ENCODE measurements around the gene TMEM119. TPM values are rescaled to one million over a fixed set of nuclear protein-coding genes. Genes with fewer than 3 reads are reported as not detected.

TMEM119 gene
- total RNA-seq, 4 donors from 2014 or later, result 2.3 to 5.9 (median 4.5) TPM

- no peak for ATAC-seq
- Histone ChIP-seq H3K9me3 (no peaks in the 10 kb centered on the region), H3K27ac (no peak overlapping the region), H3K27me3 (peaks cover 5% of the 10 kb centered on the region), H3K4me1 (peaks cover 0 to 16% (median 13%) of the 10 kb centered on the region in 3 donors), H3K4me3 (no peak overlapping the region), H3K36me3 (no peaks in the 10 kb centered on the region)
- WGBS, 2 donors (ENCODE audit: low coverage in 1 of 2), result 82 to 92% methylated on average over 5 to 6 of the region's 8 CpGs
- no peak for TF ChIP-seq POLR2A (IDR thresholded peaks at IDR 0.05)
- TF ChIP-seq CTCF (IDR thresholded peaks at IDR 0.05), result no peak
Measured at GRCh38 chr12:108627134-108627920, 29.4 kb upstream of the TMEM119 start.

- TF ChIP-seq CTCF (IDR thresholded peaks at IDR 0.05) (no peak), EP300 (IDR thresholded peaks at IDR 0.05) (no peak), POLR2A (IDR thresholded peaks at IDR 0.05) (no peak), POLR2AphosphoS5 (IDR thresholded peaks at IDR 0.05) (no peak)
- ATAC-seq, result no peak
Measured at GRCh38 chr12:108625228-108625627, 27.3 kb upstream of the TMEM119 start.

GRCh38 chr12:108623577-108623976 is 25.7 kb upstream of the TMEM119 start:
- no peak for TF ChIP-seq POLR2A (IDR thresholded peaks at IDR 0.05)
- TF ChIP-seq EP300 (IDR thresholded peaks at IDR 0.05), result no peak
- TF ChIP-seq CTCF (IDR thresholded peaks at IDR 0.05), result no peak
- TF ChIP-seq POLR2AphosphoS5 (IDR thresholded peaks at IDR 0.05), result no peak
- no peak overlapping the region for H3K27ac ChIP-seq
- H3K4me3 ChIP-seq, result no peak overlapping the region
- no peak for ATAC-seq
- peaks cover 0 to 10% (median 0%) of the 10 kb centered on the region in 3 donors for H3K4me1 ChIP-seq
- no peaks in the 10 kb centered on the region for H3K9me3 ChIP-seq
- no peaks in the 10 kb centered on the region for H3K27me3 ChIP-seq
- WGBS, 2 donors (ENCODE audit: low coverage in 1 of 2), result no CpG with 5 or more reads among the region's 8 CpGs
- H3K36me3 ChIP-seq, result no peaks in the 10 kb centered on the region

More at GRCh38 chr12:108625228-108625627, 27.3 kb upstream of the TMEM119 start:
- H3K27ac ChIP-seq, result no peak overlapping the region
- H3K36me3 ChIP-seq, result no peaks in the 10 kb centered on the region
- 45 to 74% methylated on average over 3 of the region's 3 CpGs for whole genome bisulfite sequencing, 2 donors (ENCODE audit: low coverage in 1 of 2)
- H3K27me3 ChIP-seq, result no peaks in the 10 kb centered on the region
- H3K4me3 ChIP-seq, result no peak overlapping the region
- peaks cover 0 to 18% (median 11%) of the 10 kb centered on the region in 3 donors for H3K4me1 ChIP-seq
- no peaks in the 10 kb centered on the region for H3K9me3 ChIP-seq

- no peak for ATAC-seq
Measured at GRCh38 chr12:108622921-108623514, 25.1 kb upstream of the TMEM119 start.

More at GRCh38 chr12:108622921-108623514, 25.1 kb upstream of the TMEM119 start:
- H3K36me3 ChIP-seq, result no peaks in the 10 kb centered on the region
- H3K4me1 ChIP-seq, result peaks cover 0 to 16% (median 4%) of the 10 kb centered on the region in 3 donors
- H3K27me3 ChIP-seq, result no peaks in the 10 kb centered on the region
- H3K4me3 ChIP-seq, result no peak overlapping the region
- H3K9me3 ChIP-seq, result no peaks in the 10 kb centered on the region
- TF ChIP-seq EP300 (IDR thresholded peaks at IDR 0.05), result no peak
- no peak for TF ChIP-seq POLR2AphosphoS5 (IDR thresholded peaks at IDR 0.05)
- TF ChIP-seq POLR2A (IDR thresholded peaks at IDR 0.05), result no peak
- TF ChIP-seq CTCF (IDR thresholded peaks at IDR 0.05), result no peak
- no peak overlapping the region for H3K27ac ChIP-seq
- WGBS, 2 donors (ENCODE audit: low coverage in 1 of 2), result 92 to 96% methylated on average over 4 to 8 of the region's 14 CpGs
